A673 (cell line): Measurements from ENCODE around the gene SLC25A43. TPM values are rescaled to one million over a fixed set of nuclear protein-coding genes. Genes with fewer than 3 reads are reported as not detected.

ENCODE experiments used
- BruUV-seq: library from RNA; stranded (reverse); fragments of 400-500 nt; replicated peaks from 2 replicates; lab custom pipeline; 2021; lab: Mats Ljungman, UMichigan
- CTCF ChIA-PET: fragments of 300-600 bp; sonication (Branson Sonifier 250); formaldehyde crosslinking; loops from one replicate; lab custom pipeline; 2022; ENCODE audit warnings: antibody characterized with exemption; lab: Charles Lee
- POLR2A ChIA-PET: fragments of 300-600 bp; sonication (Branson Sonifier 250); formaldehyde crosslinking; loops from one replicate; lab custom pipeline; 2022; ENCODE audit warnings: antibody characterized with exemption; ENCODE audit not compliant: low non-redundant PET; lab: Charles Lee
- DNase-seq: peaks from one replicate; pipeline ENCODE4 v3.0.0-alpha.2; 2015; ENCODE audit warnings: low spot score
- H3K27ac ChIP-seq: fragments of 200-600 bp; sonication (generic); 2 replicates; pipeline ENCODE4 v1.5.1; 2016; ENCODE audit warnings: mixed run types, low read depth, mild to moderate bottlenecking, mixed read lengths, antibody characterized with exemption, low read length; ENCODE audit not compliant: poor library complexity, severe bottlenecking
- H3K27me3 ChIP-seq: fragments of 200-600 bp; sonication (generic); replicated peaks from 2 replicates; pipeline ENCODE4 v1.6.1; 2017; ENCODE audit warnings: mixed run types, low read depth, mild to moderate bottlenecking, mixed read lengths, antibody characterized with exemption, low read length; ENCODE audit not compliant: insufficient read depth, poor library complexity
- H3K36me3 ChIP-seq: fragments of 200-600 bp; sonication (generic); 2 replicates; pipeline ENCODE4 v1.6.1; 2016; ENCODE audit warnings: mixed run types, mild to moderate bottlenecking, mixed read lengths, antibody characterized with exemption, low read length; ENCODE audit not compliant: insufficient read depth, poor library complexity, severe bottlenecking
- H3K4me1 ChIP-seq: fragments of 200-600 bp; sonication (generic); 2 replicates; pipeline ENCODE4 v1.6.1; 2017; ENCODE audit warnings: mixed run types, mild to moderate bottlenecking, mixed read lengths, antibody characterized with exemption, low read length; ENCODE audit not compliant: insufficient read depth, poor library complexity, severe bottlenecking
- H3K4me3 ChIP-seq: fragments of 200-600 bp; sonication (generic); 2 replicates; pipeline ENCODE4 v1.5.1; 2016; ENCODE audit warnings: low read depth, mixed run types, mild to moderate bottlenecking, mixed read lengths, low read length; ENCODE audit not compliant: poor library complexity, severe bottlenecking
- H3K9me3 ChIP-seq: fragments of 200-600 bp; sonication (generic); 2 replicates; pipeline ENCODE4 v1.6.1; 2016; ENCODE audit warnings: mixed run types, low read depth, mild to moderate bottlenecking, mixed read lengths, antibody characterized with exemption, low read length; ENCODE audit not compliant: poor library complexity, severe bottlenecking
- EZH2 ChIP-seq: fragments of 200-600 bp; sonication (generic); IDR thresholded peaks from 2 replicates; pipeline ENCODE4 v1.6.1; 2017; ENCODE audit warnings: borderline replicate concordance, low read depth, mild to moderate bottlenecking, mixed read lengths, antibody characterized with exemption, low read length; ENCODE audit not compliant: poor library complexity, severe bottlenecking
- intact Hi-C: fragments of 100-400 bp; cut with micrococcal nuclease; formaldehyde crosslinking; loops from one replicate; pipeline ENCODE4 v1.10.0; 2022; ENCODE audit not compliant: unreplicated experiment
- total RNA-seq: library from RNA; stranded (reverse); gene quantifications from 2 replicates; pipeline ENCODE4 v1.2.3, GENCODE V29; 2021
- TF ChIP-seq, protein P1 (sequence below): fragments of 300-800, 200-600 bp; sonication (generic); conservative IDR thresholded peaks from 2 replicates; pipeline ENCODE4 v1.5.1; 2017; ENCODE audit warnings: low read depth, mild to moderate bottlenecking, antibody characterized with exemption, low read length, moderate library complexity, mixed read lengths

The SLC25A43 gene
- total RNA-seq, 1 experiment from 2014 or later, result 0.34 TPM

DNA sequence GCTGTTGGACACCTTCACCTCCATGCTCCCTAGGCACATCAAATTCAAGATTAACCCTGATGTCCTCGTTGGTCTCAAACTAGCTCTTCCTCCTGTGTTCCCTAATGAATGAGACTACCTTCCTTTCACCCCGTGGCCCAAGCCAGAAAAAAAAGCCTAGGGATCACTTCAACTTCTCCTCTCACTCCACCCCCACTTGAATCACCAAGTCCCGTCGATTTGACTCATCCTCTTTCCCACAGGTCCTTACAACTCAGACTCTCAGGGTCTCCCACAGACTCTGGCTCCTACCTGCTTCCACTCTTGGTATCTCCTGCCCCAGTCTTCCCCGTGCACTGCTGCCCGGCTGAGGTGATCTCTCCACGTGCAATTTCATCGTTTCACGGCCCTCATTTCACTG is 8.5 kb downstream of the SLC25A43 start:
- Histone ChIP-seq H3K27ac (no peak overlapping the region), H3K36me3 (no peaks in the 10 kb centered on the region), H3K9me3 (no peaks in the 10 kb centered on the region), H3K4me1 (no peaks in the 10 kb centered on the region), H3K4me3 (no peak overlapping the region), H3K27me3 (no peaks in the 10 kb centered on the region)
- intact Hi-C loops, result no loop called here
- TF ChIP-seq, protein P1, sequence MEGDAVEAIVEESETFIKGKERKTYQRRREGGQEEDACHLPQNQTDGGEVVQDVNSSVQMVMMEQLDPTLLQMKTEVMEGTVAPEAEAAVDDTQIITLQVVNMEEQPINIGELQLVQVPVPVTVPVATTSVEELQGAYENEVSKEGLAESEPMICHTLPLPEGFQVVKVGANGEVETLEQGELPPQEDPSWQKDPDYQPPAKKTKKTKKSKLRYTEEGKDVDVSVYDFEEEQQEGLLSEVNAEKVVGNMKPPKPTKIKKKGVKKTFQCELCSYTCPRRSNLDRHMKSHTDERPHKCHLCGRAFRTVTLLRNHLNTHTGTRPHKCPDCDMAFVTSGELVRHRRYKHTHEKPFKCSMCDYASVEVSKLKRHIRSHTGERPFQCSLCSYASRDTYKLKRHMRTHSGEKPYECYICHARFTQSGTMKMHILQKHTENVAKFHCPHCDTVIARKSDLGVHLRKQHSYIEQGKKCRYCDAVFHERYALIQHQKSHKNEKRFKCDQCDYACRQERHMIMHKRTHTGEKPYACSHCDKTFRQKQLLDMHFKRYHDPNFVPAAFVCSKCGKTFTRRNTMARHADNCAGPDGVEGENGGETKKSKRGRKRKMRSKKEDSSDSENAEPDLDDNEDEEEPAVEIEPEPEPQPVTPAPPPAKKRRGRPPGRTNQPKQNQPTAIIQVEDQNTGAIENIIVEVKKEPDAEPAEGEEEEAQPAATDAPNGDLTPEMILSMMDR, result no peak
- no peak for TF ChIP-seq EZH2
- POLR2A ChIA-PET, result no interaction called here
- CTCF ChIA-PET, result no interaction called here
- BruUV-seq, result no TSS peak
- DNase-seq, result no peak

DNA sequence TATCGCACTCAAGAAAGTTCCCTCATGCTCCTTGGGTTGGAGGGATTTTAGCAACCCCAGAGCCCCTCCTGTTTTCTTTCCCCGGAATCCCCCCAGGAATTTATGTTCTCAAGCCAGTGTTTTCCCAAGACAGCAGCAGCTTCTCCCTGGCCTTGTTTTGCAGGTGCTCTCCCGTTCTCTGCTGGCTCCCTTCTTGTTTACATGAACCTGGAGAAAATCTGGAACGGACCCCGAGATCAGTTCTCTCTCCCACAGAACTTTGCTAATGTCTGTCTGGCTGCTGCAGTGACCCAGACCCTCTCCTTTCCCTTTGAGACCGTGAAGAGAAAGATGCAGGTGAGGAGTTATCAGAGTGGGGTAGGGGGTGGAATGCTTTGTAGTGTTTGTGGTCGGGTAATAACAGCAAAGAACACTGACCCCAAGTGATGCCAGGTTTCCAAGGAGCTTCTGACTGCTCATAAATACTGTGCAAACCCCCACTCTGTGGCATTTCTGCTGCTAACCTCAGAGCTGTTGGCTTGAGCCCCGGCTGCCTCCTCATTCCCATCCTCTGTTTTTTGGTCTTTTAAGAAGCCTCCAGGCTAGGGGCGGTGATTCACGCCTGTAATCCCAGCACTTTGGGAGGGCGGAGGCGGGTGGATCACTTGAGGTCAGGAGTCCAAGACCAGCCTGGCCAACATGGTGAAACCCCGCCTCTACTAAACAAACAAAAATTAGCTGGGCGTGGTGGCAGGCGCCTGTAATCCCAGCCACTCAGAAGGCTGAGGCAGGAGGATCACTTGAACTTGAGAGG is 11.1 kb downstream of the SLC25A43 start:
- TF ChIP-seq, protein P1, result no peak
- TF ChIP-seq EZH2, result no peak
- H3K36me3 ChIP-seq, result no peaks in the 10 kb centered on the region
- ChIA-PET POLR2A (no interaction called here), CTCF (no interaction called here)
- H3K4me1 ChIP-seq, result no peaks in the 10 kb centered on the region
- H3K27me3 ChIP-seq, result no peaks in the 10 kb centered on the region
- no peaks in the 10 kb centered on the region for H3K9me3 ChIP-seq
- no peak overlapping the region for H3K27ac ChIP-seq
- DNase-seq, result no peak
- intact Hi-C loops, result no loop called here
- no TSS peak for BruUV-seq
- no peak overlapping the region for H3K4me3 ChIP-seq

DNA sequence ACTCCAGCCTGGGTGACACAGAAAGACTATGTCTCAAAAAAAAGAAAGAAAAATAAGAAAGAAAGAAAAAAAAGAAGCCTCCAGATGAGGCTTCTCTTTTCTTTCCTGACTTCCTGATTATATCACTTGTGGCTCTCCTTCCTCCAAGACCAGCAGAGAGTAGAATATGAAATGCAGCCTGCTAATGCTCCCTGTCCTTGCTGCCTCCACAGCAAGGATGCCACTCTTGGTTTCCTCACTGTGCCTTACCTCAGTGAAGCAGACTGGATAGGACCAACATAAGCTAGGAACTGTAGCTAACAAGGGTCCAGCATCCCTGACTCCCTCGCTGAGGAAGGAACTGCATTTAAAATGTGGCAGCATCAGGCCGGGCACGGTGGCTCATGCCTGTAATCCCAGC is 11.7 kb downstream of the SLC25A43 start:
- CTCF ChIA-PET, result interaction anchor here (0.7 kb wide), 1 partner anchor 265 kb away, joined by 6 read pairs; no protein-coding TSS in a partner anchor
- intact Hi-C loops, result no loop called here
- POLR2A ChIA-PET, result interaction anchor here (0.7 kb wide), 1 partner anchor 62 kb away, joined by 10 read pairs; no protein-coding TSS in a partner anchor

More for the DNA sequence above, 11.7 kb downstream of the SLC25A43 start:
- no peaks in the 10 kb centered on the region for H3K9me3 ChIP-seq
- H3K27ac ChIP-seq, result no peak overlapping the region
- no TSS peak for BruUV-seq
- DNase-seq, result no peak
- no peaks in the 10 kb centered on the region for H3K27me3 ChIP-seq
- H3K4me3 ChIP-seq, result no peak overlapping the region
- H3K36me3 ChIP-seq, result no peaks in the 10 kb centered on the region
- TF ChIP-seq, protein P1, result no peak
- no peak for TF ChIP-seq EZH2
- H3K4me1 ChIP-seq, result no peaks in the 10 kb centered on the region
